ENCODE measurements around the gene NMNAT3.

DNA sequence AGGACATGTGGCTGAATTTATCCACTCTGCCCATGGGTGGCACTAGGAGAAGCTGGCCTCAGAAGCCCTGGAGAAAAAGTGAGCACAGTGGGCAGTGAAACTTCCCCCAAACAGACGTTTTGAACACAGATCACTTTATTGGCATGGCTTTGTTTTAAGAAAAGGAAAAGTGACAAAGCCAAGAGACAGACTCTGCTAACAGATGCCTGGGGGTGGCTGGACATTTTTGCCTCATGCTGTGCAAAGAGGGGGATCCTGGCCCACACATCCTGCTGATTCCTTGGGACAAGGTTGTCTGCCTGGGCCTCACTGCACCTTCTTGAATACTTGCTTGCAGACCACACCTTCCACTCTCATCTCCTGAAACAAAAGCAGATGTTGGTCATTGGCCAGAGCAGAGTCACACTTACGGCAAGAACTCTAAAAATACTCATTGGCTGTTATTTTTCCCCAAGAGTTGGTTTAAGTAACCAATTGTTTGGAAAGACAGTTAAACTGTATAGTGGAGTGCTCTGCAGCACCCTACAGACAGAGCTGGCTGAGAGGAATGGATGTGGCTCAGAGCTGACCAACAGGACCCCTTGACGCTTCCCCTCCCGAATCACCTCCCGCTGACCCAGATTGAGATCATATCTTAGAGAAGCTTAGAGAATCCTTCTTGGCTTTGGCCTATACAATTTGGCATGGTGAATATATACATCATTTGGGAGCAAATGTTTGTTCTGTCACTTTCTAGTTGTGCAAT lies 160.3 kb downstream of the NMNAT3 start:
- TF ChIP-seq POLR2A (IDR thresholded peaks at IDR 0.05) = no peak
- TF ChIP-seq CTCF (IDR thresholded peaks at IDR 0.05) = no peak
- TF ChIP-seq POLR2AphosphoS5 (IDR thresholded peaks at IDR 0.05) = no peak
- TF ChIP-seq EP300 (IDR thresholded peaks at IDR 0.05) = no peak

All from stomach (tissue), 4 donors.